ENCODE results near the gene DRAM2.

Gene DRAM2

GRCh38 chr1:111139956-111140679 lies at the start of gene DRAM2, which contains the start of gene CEPT1:
TSS of gene DRAM2 (minus strand) at chr1:111140093. CDS start at chr1:111131554, 8,539 bp downstream.
TSS of gene CEPT1 (plus strand) at chr1:111140223. CDS start at chr1:111147715, 7,492 bp downstream.
- no peak for FAIRE-seq
- peak; percentile 81 for DNase-seq (ENCODE audit: low spot score)

DNA sequence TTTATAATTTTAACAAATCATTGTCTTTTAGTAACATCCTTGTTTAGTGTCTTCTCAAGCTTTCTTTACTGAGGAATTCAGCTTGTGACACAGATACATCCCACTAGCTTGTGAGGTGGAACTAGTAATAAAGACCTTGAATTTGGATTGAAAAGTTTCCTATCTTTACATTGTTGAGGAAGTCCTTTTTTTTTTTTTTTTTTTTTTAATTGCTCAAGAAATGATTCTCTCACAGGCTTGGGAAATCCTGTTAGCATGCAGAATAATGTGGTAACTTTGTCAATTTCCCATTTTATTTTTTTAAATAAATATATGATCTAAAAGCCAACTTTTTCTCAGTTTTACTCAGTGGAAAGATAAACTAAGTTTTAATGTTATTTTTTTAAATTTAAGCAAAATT lies 44.8 kb upstream of the DRAM2 start:
- DNase-seq (ENCODE audit: low spot score) (no peak), FAIRE-seq (no peak)

DNA sequence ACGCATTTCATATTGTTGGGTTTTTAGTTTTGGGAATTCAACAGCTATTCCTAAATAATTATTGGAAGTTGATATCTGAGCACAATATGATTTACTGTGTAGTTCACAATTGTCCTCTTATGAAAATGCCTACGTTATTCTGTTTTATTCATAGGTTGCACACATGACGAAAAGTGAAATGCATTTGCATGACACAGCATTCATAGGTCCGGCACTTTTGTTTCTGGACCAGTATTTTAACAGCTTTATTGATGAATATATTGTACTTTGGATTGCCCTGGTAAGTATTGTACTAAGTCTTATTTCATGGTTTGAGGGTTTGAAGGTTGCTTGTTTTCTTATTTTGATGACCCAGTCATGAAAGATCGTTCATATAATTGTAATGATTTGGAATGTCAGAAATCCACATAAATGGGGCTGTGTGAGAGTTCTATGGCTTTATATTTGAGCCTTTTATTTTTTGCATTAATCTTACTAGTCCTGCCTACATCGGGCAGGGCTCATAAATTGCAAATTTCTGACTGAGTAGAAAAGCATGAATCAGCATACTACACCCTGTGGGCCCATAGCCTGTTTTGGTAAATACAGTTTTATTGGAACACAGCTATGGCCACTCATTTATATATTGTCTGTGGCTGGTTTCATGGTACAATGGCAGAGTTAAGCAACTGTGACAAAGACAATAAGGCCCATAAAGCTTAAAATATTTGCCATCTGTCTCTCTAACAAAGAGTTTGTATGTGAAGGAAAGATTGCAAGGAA lies 43.6 kb upstream of the DRAM2 start:
- no peak for FAIRE-seq

DNA sequence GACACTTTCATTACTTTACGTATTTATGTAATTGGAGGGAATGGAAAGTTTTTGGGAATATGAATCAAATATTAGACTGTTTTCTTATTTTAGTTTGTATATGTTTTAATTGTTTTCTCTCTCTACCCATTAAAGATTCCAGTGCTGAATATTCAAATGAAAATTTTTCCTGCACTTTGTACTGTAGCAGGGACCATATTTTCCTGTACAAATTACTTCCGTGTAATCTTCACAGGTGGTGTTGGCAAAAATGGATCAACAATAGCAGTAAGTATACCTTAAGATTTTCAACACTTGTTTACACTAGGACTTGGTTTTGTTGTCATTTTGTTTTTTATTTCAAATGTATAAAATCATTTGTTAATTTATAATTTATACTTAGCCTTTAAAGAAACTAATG lies 42.2 kb upstream of the DRAM2 start:
- DNase-seq (ENCODE audit: low spot score) (no peak), FAIRE-seq (peak; percentile 5)

More for the DNA sequence above, 43.6 kb upstream of the DRAM2 start:
- DNase-seq (ENCODE audit: low spot score), result no peak

DNA sequence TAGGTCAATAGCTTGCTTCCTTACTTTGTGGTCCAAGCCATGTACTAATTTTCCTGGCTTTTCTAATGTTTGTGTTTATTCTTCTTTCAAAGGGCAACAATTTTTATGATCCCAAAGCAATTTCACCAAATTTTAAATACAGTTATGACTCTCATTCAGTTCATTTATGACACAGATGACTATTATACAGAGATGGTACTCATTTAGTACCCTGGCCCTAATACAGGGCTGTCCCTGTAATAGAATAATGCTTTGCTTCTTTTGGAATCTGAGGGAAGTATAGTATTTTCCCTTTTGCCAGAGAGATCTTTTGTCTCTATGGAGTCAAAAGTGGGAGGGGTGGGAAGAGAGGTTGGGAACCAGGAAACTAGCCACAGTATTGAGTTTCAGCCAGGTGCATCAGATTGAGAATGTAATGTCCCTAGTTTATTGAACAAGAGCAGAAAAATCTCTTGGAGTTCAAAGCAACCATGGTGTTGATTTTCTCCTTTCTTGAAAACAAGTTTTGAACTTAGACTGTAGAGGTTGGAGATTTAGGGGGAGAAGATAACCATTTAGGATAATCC lies 40.2 kb upstream of the DRAM2 start:
- no peak for FAIRE-seq
- no peak for DNase-seq (ENCODE audit: low spot score)

DNA sequence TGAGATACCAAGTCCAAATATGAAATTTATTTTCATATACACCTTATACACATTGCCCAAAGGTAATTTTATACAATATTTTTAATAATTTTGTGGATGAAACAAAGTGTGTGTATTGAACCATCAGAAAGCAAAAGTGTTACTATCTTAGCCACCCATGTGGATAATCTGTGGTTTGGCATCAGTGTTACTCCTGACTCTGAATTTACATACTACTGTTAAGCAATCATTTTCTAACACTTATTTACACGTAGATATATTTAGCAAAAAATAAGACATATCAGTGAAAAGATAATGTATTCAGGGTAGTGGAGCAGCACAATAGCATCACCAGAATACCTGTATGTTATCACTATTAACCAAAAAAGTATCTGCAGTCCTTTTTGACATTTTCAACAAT lies 36.8 kb upstream of the DRAM2 start:
- no peak for DNase-seq (ENCODE audit: low spot score)
- no peak for FAIRE-seq

DNA sequence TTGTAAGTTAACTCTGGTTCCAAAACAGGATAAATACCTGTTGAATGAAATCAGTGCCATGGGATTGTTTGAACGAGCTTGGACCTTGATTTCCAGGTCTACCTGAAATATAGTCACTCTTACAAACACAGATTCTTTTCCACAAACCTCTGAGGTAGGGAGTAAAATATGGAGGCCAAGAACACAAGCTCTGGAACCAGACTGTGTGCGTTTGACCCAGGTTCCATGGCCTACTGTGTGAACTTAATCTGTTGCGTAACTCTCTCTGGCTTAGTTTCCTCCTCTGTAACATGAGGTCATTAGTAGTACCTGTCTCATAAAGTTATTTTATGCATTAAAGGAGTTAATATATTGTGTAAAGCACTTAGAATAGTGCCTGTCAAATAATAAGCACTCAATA lies 35.5 kb upstream of the DRAM2 start:
- no peak for FAIRE-seq
- no peak for DNase-seq (ENCODE audit: low spot score)

GRCh38 chr1:111174070-111174469 lies 34.2 kb upstream of the DRAM2 start:
- no peak for FAIRE-seq
- no peak for DNase-seq (ENCODE audit: low spot score)

DNA sequence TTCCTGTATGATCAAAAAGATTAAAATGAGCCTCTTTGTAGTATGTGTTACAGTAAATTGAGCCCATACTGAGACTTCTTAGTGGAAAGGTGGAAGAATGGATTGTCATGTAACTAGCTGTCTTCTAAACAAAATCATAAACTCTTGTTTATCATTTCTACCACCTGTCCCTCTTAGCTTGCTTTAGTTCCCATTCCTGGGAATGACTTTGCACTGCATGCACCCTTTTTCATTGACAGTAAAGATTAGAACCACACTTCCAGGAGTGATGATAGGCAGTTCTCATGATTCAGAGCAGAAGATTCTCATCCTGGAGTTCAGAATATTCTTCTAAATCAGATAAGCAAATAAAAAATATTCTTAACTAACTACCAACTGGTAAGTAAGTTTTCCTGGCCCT lies 32.6 kb upstream of the DRAM2 start:
- no peak for DNase-seq (ENCODE audit: low spot score)
- no peak for FAIRE-seq

- no peak for FAIRE-seq
- DNase-seq (ENCODE audit: low spot score), result no peak
Observed at GRCh38 chr1:111164151-111164550, 24.3 kb upstream of the DRAM2 start.

GRCh38 chr1:111163363-111163762 lies 23.5 kb upstream of the DRAM2 start:
- no peak for FAIRE-seq
- no peak for DNase-seq (ENCODE audit: low spot score)

GRCh38 chr1:111162488-111162880 lies 22.6 kb upstream of the DRAM2 start:
- FAIRE-seq (no peak), DNase-seq (ENCODE audit: low spot score) (no peak)

- FAIRE-seq (no peak), DNase-seq (ENCODE audit: low spot score) (no peak)
Observed at GRCh38 chr1:111161843-111162487, 22.1 kb upstream of the DRAM2 start.

DNA sequence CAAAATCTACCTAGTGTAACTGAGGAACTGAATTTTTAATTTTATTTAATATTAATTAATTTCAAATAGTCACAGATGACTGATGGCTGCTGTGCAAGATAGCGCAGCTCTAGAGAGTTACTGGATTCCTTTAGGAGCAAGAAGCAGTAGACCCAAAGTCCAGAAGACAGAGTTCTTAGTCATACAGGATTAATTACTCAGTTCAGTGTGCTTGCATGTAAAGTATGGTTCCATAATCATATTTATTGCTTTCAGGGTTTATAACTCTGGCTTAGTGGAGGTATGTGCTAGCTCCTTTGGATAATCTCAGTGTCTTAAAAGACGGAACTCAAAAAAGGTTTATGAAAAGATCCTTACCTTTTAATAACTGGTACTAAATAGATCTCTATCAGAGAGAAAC lies 17.5 kb upstream of the DRAM2 start:
- no peak for FAIRE-seq

DNA sequence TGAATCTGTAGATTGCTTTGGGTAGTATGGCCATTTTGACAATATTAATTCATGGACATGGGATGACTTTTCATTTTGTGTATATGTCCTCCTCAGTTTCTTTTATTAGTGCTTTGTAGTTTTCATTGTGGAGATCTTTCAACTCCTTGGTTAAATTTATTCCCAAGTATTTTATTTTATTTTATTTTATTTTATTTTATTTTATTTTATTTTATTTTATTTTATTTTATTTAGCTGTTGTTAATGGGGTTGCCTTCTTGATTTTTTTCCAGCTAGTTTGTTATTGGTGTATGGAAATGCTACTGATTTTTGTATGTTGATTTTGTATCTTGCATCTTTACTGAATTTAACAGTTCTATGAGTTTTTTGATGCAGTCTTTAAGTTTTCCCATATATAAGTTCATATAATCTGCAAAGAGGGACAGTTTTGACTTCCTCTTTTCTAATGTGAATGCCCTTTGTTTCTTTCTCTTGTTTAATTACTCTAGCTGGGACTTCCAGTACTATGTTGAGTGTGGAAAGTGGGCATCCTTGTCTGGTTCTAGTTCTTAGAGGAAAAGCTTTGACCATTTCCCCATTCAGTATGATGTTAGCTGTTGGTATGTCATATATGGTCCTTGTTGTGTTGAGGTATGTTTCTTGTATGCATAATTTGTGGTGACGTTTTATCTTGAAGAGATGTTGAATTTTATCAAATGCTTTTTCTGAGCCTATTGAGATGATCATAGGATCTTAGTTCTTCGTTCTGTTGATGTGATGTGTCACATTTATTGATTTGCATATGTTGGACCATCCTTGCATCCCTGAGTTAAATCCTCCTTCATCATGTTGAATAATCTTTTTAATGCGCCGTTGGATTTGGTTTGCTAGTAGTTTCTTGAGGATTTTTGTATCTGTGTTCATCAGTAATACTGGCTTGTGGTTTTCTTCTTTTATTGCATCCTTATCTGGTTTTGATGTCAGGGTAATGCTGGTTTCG lies 14.4 kb upstream of the DRAM2 start:
- FAIRE-seq, result no peak

More for the DNA sequence above, 17.5 kb upstream of the DRAM2 start:
- no peak for DNase-seq (ENCODE audit: low spot score)

GRCh38 chr1:111151838-111152237 lies 11.9 kb upstream of the DRAM2 start:
- no peak for DNase-seq (ENCODE audit: low spot score)
- no peak for FAIRE-seq

More for the DNA sequence above, 14.4 kb upstream of the DRAM2 start:
- DNase-seq (ENCODE audit: low spot score), result no peak

DNA sequence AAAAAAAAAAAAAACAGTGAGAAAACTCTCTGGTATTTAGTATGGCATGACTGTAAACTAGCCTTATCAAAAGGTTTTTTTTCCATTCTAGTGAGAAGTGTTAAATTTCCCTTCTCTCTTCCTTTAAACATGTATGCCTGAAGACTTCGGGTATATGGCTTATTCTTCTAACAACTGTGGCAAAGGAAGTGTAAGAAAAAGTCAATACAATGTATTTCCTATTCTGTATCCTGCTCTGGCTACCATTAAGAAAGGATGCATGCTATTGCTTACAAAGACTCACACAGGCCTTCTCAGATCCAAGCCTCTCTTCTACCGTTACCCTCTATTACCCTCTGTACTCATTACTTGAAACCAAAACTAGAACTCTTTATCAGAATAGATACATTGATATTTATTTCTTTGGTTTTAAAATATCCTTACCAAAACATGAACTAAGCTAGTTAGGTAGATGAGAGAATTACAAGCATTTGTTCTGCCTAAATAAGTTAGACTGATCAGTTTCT lies 8.5 kb upstream of the DRAM2 start:
- DNase-seq (ENCODE audit: low spot score) (no peak), FAIRE-seq (no peak)

DNA sequence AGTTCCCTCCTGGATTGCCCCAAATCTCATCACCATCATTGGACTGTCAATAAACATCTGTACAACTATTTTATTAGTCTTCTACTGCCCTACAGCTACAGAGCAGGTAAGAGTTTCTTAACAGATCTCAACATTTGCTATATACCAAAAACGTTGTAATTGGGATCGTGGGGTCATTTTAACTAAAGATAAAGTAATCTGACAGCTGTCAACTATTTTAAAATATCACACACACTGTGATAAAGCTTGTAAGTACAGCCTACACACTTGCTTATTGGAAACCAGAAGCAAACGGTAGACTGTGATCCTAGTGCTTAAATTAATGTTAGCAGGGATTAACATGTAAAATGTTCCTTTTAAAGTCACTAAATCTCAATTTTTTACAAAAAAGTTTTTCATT lies 8.1 kb upstream of the DRAM2 start:
- DNase-seq (ENCODE audit: low spot score), result no peak
- FAIRE-seq, result no peak

GRCh38 chr1:111145963-111146768 lies 6.3 kb upstream of the DRAM2 start:
- DNase-seq (ENCODE audit: low spot score) (no peak), FAIRE-seq (no peak)

DNA sequence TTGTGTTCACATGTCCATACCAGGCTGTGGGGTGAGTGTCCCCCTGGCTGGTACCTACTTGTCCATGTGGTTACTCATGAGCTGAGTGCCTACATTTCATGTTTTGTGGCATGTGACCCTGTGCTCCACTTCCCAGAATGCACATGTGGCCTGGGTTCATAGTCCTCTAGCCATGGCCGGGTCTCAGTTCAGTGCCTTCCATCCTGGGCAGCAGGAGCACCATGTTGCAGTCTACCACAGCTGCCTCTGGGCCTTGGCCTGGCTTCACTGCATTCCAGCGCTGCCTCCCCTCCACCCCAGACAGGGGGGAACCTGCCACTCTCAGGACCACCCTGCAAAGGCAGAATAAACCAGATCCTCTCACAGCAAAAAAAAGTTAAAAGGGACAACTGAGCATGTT lies 5.6 kb upstream of the DRAM2 start:
- DNase-seq (ENCODE audit: low spot score), result no peak
- no peak for FAIRE-seq

All from RCC 7860 (cell line).